GM21737 (cell line): Measurements from ENCODE around the gene XYLB.
"Not testable (repeated sequence)": the region's sequence is repeated elsewhere in the genome, so short reads cannot be mapped to it uniquely, and the experiment has no call there.

Experiments used
- ATAC-seq: cut with Tn5 transposase; IDR thresholded peaks from one replicate; pipeline ENCODE4 v1.9.1; 2021; ENCODE audit warnings: mild to moderate bottlenecking, moderate library complexity; ENCODE audit not compliant: unreplicated experiment

Gene XYLB

DNA sequence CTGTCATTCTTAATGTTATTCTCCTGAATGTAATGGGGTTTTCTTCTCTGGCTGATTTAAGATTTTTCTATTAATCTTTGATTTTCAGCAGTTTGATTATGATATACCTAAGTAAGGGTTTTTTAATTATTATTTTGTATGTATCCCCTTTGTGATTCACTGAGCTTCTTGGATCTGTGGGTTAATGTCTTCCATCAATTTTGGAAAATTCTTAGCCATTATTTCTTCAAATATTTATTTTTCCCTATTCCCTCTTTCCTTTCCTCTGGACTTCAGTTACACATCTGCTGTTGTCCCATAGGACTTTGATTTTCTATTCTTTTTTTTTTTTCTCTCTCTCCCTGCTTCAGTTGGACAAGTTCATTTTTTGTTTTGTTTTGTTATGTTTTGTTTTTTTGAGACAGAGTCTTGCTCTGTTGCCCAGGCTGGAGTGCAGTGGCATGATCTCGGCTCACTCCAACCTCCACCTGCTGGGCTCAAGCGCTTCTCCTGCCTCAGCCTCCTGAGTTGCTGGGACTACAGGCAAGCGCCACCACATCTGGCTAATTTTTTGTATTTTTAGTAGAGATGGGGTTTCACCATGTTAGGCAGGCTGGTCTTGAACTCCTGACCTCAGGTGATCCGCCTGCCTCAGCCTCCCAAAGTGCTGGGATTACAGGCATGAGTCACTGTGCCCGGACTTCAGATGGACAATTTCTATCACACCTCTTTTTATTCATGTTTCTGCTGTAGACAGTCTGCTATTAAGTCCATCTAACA is 40.6 kb downstream of the XYLB start:
- ATAC-seq, result no peak

DNA sequence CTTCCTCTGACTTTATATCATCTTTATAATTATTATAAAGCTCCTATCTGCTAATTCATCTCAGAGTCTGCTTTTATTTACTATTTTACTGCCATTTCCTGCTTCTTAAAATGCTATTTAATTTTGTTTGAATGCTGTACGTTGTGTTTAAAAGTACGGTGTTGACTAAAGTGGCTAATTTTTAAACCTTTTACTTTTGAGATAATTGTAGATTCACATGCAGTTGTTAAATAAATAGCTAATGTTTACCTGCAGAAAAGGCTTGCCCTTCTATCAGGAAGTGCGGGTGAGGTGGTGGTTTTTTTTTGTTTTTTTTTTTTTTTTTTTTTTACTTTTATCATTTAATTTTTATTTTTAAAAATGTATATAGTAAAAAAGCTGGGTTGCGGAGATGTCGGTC is 41.3 kb downstream of the XYLB start:
- ATAC-seq, result no peak

- ATAC-seq, result no peak
These were observed 46.1 kb downstream of the XYLB start for GRCh38 chr3:38392604-38393163.

DNA sequence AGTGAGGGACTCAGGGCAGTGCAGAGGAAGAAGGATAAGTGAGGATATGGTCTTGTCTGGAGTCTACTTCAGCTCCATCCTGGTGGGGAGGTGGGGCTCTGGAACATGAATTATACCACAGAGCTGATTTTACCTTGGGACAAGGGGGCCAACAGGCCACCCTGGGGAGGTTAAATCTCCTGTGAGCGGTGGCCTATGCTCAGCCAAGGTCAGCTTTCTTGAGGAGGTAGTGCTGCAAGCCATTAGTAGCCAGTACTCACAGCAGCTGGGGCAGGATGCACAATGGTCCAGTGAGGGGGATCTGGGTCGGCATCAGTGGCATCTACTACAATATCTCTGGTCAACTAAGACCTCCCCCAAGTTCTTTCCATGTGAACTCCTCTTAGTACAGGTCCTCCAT is 49.7 kb downstream of the XYLB start:
- no peak for ATAC-seq

DNA sequence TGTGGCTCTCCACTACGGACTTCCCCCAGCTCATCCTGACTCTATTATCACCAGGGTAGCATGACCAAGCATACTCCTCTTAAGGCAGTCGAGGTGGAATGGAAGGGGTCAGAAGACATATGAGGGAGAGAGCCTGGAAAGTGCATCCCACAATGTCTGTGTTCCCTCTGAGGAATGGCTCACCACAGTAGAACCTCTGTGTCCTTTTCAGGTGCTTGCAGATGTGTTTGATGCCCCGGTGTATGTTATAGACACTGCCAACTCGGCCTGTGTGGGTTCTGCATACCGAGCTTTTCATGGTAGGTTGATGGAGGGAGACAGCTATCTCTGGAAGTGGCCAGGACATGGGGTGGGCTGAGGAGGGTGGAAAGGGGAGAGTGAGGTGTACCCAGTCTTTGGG is 50.3 kb downstream of the XYLB start:
- no peak for ATAC-seq

GRCh38 chr3:38397320-38397719 is 50.7 kb downstream of the XYLB start:
- ATAC-seq, result no peak

DNA sequence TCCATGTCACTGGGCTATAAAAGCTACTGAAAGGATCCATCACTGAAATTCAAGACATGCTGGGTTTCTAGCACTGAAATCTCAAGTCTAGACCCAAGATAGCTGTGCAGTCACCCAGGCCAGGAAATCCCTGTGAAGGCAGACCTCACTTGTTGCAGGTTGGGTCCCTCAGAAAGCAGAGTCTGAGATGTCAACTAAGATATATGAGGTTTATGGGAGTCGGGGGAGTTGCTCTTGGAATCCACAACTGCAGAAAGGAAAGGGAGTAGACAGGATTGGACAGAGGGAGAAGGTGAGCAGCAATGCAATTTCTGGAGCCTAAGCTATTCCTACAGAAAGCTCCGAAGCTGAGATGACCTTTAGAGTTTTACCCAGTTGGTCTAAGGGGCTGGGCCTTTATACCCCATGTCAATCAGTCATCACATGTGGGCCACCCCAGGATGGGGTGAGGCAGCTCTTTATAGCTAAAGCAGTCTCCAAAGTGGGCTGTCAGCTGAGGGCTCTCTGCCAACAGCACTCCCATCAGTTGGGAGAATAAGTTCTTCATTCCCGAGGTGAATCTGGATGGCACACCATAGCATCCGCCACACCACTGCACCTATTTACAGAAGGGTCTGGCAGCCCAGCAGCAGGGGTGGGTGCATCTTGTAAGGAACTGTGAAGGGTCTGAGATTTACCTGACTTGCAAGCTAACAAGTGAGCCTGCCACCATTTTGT is 54.8 kb downstream of the XYLB start:
- no peak for ATAC-seq

- ATAC-seq, result no peak
These were observed 57.7 kb downstream of the XYLB start for GRCh38 chr3:38404286-38404685.

DNA sequence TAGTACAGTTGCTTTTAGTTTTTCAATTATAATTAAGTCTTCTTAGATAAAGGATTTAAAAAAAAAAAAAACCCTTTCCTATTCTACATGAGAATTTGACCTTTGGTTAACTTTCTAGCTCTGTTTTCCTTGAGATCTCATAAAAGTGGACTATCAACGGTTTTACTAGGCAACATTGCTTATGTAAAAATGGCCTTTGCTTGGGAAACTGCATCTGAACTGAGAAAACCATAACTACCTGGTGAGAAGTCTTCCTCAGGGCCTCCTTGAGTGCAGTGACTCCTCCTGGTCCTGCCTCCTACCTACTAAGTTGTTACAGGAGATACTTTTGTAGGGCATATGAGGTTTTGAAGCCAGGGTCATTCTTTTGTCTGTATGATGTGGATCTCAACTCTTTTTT is 65.0 kb downstream of the XYLB start:
- no peak for ATAC-seq

GRCh38 chr3:38420758-38421157 is 74.2 kb downstream of the XYLB start:
- ATAC-seq, result not testable (repeated sequence)

GRCh38 chr3:38421679-38422336 is 75.2 kb downstream of the XYLB start:
- no peak for ATAC-seq

- not testable (repeated sequence) for ATAC-seq
These were observed 80.3 kb downstream of the XYLB start for GRCh38 chr3:38426798-38427426.

- not testable (repeated sequence) for ATAC-seq
These were observed 86.5 kb downstream of the XYLB start for GRCh38 chr3:38432871-38433658.

GRCh38 chr3:38433661-38434060 is 87.1 kb downstream of the XYLB start:
- ATAC-seq, result not testable (repeated sequence)

DNA sequence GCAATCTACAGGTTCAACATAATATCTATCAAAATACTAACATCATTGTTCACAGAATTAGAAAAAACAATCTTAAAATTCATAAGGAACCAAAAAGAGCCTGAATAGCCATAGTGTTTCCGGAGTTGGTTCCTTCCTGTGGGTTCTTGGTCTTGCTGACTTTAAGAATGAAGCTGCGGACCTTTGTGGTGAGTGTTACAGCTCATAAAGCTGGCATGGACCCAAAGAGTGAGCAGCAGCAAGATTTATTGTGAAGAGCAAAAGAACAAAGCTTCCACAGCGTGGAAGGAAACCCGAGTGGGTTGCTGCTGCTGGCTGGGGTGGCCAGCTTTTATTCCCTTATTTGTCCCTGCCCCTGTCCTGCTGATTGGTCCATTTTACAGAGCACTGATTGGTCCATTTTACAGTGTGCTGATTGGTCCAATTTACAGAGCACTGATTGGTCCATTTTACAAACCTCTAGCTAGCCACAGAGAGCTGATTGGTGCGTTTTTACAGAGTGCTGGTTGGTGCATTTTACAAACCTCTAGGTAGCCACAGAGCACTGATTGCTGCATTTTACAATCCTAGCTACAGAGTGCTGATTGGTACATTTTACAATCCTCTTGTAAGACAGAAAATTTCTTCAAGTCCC is 92.0 kb downstream of the XYLB start:
- ATAC-seq, result not testable (repeated sequence)

DNA sequence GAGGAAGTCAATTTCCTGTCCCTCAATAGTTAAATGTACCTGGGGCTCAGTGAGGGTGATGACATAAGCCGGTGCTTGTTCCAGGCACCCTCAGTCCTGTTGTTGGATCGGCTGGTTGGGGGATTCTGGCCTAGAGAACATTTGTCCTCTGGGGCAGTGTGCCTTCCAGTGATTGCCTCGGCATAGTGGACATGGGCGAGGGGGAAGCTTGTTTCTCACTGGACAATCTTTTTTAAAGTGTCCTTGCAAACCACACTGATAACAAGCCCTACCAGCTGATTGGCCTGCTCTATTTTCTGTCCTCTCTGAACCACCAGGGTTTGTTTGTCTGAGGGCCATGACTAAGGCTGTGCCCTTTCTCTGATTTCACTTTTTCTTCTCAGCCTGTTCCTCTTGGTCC is 96.6 kb downstream of the XYLB start:
- not testable (repeated sequence) for ATAC-seq

GRCh38 chr3:38446085-38446686 is 99.6 kb downstream of the XYLB start:
- no peak for ATAC-seq

GRCh38 chr3:38446812-38447211 is 100.2 kb downstream of the XYLB start:
- ATAC-seq, result no peak

GRCh38 chr3:38450853-38451252 is 104.3 kb downstream of the XYLB start:
- no peak for ATAC-seq
